GM18858 (cell line): ENCODE data around the gene SDK1.

Experiments used
- ATAC-seq: cut with Tn5 transposase; IDR thresholded peaks from one replicate; pipeline ENCODE4 v1.9.1; 2021; ENCODE audit not compliant: unreplicated experiment

Gene SDK1

GRCh38 chr7:3518546-3518945, 217.5 kb downstream of the SDK1 start:
- no peak for ATAC-seq

GRCh38 chr7:3520206-3520605, 219.2 kb downstream of the SDK1 start:
- no peak for ATAC-seq

GRCh38 chr7:3527496-3528124, 226.6 kb downstream of the SDK1 start:
- ATAC-seq: no peak

GRCh38 chr7:3533040-3533439, 232.0 kb downstream of the SDK1 start:
- no peak for ATAC-seq

GRCh38 chr7:3537210-3537875, 236.3 kb downstream of the SDK1 start:
- no peak for ATAC-seq

GRCh38 chr7:3538041-3538440, 237.0 kb downstream of the SDK1 start:
- no peak for ATAC-seq

GRCh38 chr7:3540456-3541220, 239.6 kb downstream of the SDK1 start:
- ATAC-seq: no peak

GRCh38 chr7:3544202-3544601, 243.2 kb downstream of the SDK1 start:
- no peak for ATAC-seq

GRCh38 chr7:3548815-3549214, 247.8 kb downstream of the SDK1 start:
- no peak for ATAC-seq

- no peak for ATAC-seq
Observed at GRCh38 chr7:3549601-3550000, 248.5 kb downstream of the SDK1 start.

- ATAC-seq: no peak
Observed at GRCh38 chr7:3551536-3551935, 250.5 kb downstream of the SDK1 start.

GRCh38 chr7:3552499-3552898, 251.4 kb downstream of the SDK1 start:
- ATAC-seq: no peak

GRCh38 chr7:3558400-3558799, 257.3 kb downstream of the SDK1 start:
- ATAC-seq: no peak

- no peak for ATAC-seq
Observed at GRCh38 chr7:3559278-3559677, 258.2 kb downstream of the SDK1 start.

- ATAC-seq: no peak
Observed at GRCh38 chr7:3560495-3560894, 259.4 kb downstream of the SDK1 start.

- ATAC-seq: no peak
Observed at GRCh38 chr7:3561932-3562331, 260.9 kb downstream of the SDK1 start.

- no peak for ATAC-seq
Observed at GRCh38 chr7:3564231-3564630, 263.2 kb downstream of the SDK1 start.

GRCh38 chr7:3568516-3568915, 267.5 kb downstream of the SDK1 start:
- no peak for ATAC-seq

GRCh38 chr7:3569643-3570042, 268.6 kb downstream of the SDK1 start:
- no peak for ATAC-seq

GRCh38 chr7:3573151-3573550, 272.1 kb downstream of the SDK1 start:
- no peak for ATAC-seq

- ATAC-seq: no peak
Observed at GRCh38 chr7:3574386-3574785, 273.3 kb downstream of the SDK1 start.
